RWPE2 (cell line): ENCODE data around the gene SOAT1.

Experiments used
- ATAC-seq: fragments of 200-7000 bp; cut with Tn5 transposase; 3 replicates; pipeline ENCODE4 v1.9.1; 2021; ENCODE audit warnings: low read depth
- DNase-seq: peaks from one replicate; pipeline ENCODE4 v3.0.0-alpha.2; 2020; ENCODE audit warnings: low spot score
- H3K27ac ChIP-seq: fragments of 450-650 bp; 2 replicates; pipeline ENCODE4 v1.5.1; 2017; ENCODE audit warnings: mild to moderate bottlenecking; ENCODE audit not compliant: poor library complexity, severe bottlenecking
- H3K27me3 ChIP-seq: fragments of 250-450 bp; sonication (Bioruptor Pico); 2 replicates; pipeline ENCODE4 v1.5.1; 2021; ENCODE audit warnings: mild to moderate bottlenecking, moderate library complexity; ENCODE audit not compliant: insufficient read depth, poor library complexity, severe bottlenecking
- H3K36me3 ChIP-seq: fragments of 250-450 bp; sonication (Bioruptor Pico); 2 replicates; pipeline ENCODE4 v1.5.1; 2020; ENCODE audit warnings: low read depth, mild to moderate bottlenecking, moderate library complexity
- H3K4me1 ChIP-seq: fragments of 250-450 bp; sonication (Bioruptor Pico); 2 replicates; pipeline ENCODE4 v1.5.1; 2021; ENCODE audit warnings: mild to moderate bottlenecking, moderate library complexity; ENCODE audit not compliant: insufficient read depth, poor library complexity, severe bottlenecking
- H3K4me3 ChIP-seq: fragments of 250-450 bp; sonication (Bioruptor Pico); 2 replicates; pipeline ENCODE4 v1.5.1; 2021; ENCODE audit warnings: mild to moderate bottlenecking, moderate library complexity; ENCODE audit not compliant: severe bottlenecking
- H3K9me3 ChIP-seq: fragments of 250-450 bp; sonication (Bioruptor Pico); 2 replicates; pipeline ENCODE4 v1.5.1; 2021; ENCODE audit warnings: mild to moderate bottlenecking, moderate library complexity; ENCODE audit not compliant: severe bottlenecking
- TF ChIP-seq, protein P1 (sequence below): fragments of 450-650 bp; IDR thresholded peaks from one replicate; pipeline ENCODE4 v1.5.1; 2017; ENCODE audit warnings: mild to moderate bottlenecking, moderate library complexity; ENCODE audit not compliant: poor library complexity, severe bottlenecking

Gene SOAT1

DNA sequence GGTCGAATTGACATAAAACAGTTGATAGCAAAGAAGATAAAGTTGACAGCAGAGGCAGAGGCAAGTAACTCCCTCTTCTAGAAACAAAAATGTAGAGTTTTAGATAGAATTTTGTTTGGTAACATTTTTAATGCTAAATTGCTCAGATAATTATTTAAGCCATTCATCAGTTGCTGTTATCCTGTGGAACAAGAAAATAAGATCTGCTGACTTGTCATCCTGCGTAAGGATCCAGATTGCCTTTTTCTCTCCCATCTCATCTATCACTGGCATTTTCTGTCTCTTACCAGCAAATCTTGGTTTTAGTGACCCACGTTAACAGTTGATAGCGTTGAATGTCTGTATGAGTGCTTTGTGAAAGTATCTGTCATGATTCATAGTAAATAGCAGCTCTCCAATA, 29.8 kb downstream of the SOAT1 start:
- H3K4me3 ChIP-seq: no peak overlapping the region
- H3K4me1 ChIP-seq: no peaks in the 10 kb centered on the region
- TF ChIP-seq, protein P1, sequence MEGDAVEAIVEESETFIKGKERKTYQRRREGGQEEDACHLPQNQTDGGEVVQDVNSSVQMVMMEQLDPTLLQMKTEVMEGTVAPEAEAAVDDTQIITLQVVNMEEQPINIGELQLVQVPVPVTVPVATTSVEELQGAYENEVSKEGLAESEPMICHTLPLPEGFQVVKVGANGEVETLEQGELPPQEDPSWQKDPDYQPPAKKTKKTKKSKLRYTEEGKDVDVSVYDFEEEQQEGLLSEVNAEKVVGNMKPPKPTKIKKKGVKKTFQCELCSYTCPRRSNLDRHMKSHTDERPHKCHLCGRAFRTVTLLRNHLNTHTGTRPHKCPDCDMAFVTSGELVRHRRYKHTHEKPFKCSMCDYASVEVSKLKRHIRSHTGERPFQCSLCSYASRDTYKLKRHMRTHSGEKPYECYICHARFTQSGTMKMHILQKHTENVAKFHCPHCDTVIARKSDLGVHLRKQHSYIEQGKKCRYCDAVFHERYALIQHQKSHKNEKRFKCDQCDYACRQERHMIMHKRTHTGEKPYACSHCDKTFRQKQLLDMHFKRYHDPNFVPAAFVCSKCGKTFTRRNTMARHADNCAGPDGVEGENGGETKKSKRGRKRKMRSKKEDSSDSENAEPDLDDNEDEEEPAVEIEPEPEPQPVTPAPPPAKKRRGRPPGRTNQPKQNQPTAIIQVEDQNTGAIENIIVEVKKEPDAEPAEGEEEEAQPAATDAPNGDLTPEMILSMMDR: no peak
- H3K27ac ChIP-seq: no peak overlapping the region
- no peaks in the 10 kb centered on the region for H3K9me3 ChIP-seq
- no peak for ATAC-seq
- no peak for DNase-seq
- no peaks in the 10 kb centered on the region for H3K27me3 ChIP-seq
- H3K36me3 ChIP-seq: peaks cover 3% of the 10 kb centered on the region; the same call in 1 of the 2 replicates

DNA sequence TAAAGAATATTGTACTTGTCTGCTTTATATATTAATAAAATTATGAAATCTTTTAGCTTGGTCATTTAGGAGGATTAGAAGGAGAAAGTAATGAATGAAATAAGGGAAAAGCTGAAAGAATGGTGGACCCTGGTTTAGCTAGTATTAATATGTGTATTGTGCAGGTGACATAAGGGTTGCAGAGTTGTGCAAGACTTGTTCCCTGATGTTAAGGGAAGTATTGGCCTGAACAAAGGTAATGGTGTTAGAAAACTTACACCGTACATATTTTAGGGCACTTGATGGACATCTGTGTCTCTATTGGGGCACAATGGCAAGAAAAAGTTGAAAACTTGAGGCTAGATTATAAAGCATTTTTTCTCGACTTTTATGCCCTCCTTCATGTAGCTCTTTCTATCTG, 32.2 kb downstream of the SOAT1 start:
- no peak for DNase-seq
- Histone ChIP-seq H3K4me3 (no peak overlapping the region), H3K4me1 (no peaks in the 10 kb centered on the region), H3K27me3 (no peaks in the 10 kb centered on the region), H3K9me3 (no peaks in the 10 kb centered on the region), H3K27ac (no peak overlapping the region), H3K36me3 (peaks cover 3% of the 10 kb centered on the region; the same call in 1 of the 2 replicates)
- ATAC-seq: no peak
- TF ChIP-seq, protein P1: no peak

DNA sequence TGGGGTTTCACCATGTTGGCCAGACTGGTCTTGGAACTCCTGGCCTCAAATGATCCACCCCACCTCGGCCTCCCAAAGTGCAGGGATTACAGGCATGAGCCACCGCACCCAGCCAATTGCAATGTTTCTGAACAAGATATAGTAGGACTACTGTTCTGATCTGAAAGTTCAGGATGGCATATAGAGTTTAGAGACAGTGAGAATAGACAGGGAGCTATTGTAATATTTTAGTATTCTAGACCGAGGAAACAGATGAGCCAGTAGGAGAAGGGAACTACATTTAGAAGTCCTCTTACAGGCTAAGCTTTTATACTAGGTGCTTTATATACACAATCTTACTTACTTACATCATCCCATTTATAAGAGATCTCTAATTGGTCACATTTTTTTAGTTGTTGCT, 33.1 kb downstream of the SOAT1 start:
- ATAC-seq: no peak
- Histone ChIP-seq H3K36me3 (peaks cover 3% of the 10 kb centered on the region; the same call in 1 of the 2 replicates), H3K9me3 (no peaks in the 10 kb centered on the region), H3K4me1 (no peaks in the 10 kb centered on the region), H3K4me3 (no peak overlapping the region), H3K27ac (no peak overlapping the region), H3K27me3 (no peaks in the 10 kb centered on the region)
- no peak for DNase-seq
- TF ChIP-seq, protein P1: no peak

DNA sequence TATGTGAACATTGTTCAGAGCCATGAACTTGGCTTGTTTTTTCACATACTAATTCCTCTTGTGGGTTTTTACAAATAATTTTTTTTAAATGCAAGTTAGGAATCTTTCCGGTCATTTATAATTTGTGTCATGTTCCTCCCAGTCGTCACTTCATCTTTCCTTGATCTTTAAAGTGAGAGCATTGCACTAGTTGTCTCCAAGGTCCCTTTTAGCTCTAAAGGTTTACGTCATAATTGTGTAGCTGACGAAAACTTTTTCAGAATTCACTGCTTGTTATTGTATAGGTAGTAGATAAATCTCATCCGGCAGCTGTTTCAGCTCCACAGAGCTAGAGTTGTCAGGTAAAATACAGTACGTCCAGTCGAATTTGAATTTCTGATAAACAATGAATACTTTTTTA, 33.6 kb downstream of the SOAT1 start:
- ATAC-seq (no peak), DNase-seq (no peak)

DNA sequence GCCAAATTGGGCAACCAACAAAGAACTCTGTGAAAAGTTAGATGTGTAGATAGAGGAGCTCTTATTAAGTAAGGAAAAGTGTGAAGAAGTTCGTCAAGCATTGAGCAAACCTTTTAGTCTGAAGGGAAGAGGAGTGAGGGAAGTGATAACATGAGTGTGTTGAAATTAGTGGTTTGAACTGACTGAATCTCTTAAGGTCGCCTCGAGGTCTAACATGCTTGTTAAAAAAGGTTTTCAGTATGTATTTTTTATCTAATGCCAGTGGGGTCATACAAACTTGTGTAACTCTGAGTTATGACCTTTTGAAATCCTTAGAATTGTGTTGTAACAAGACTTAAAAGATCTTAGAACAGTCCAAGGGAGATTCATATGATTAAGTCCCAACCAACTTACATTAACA, 34.1 kb downstream of the SOAT1 start:
- ATAC-seq: no peak
- Histone ChIP-seq H3K36me3 (peaks cover 3% of the 10 kb centered on the region; the same call in 1 of the 2 replicates), H3K4me1 (no peaks in the 10 kb centered on the region), H3K27me3 (no peaks in the 10 kb centered on the region), H3K4me3 (no peak overlapping the region), H3K27ac (no peak overlapping the region), H3K9me3 (no peaks in the 10 kb centered on the region)
- DNase-seq: no peak
- TF ChIP-seq, protein P1: no peak

More for the DNA sequence above, 33.6 kb downstream of the SOAT1 start:
- H3K27ac ChIP-seq: no peak overlapping the region
- no peaks in the 10 kb centered on the region for H3K27me3 ChIP-seq
- no peaks in the 10 kb centered on the region for H3K9me3 ChIP-seq
- H3K4me3 ChIP-seq: no peak overlapping the region
- TF ChIP-seq, protein P1: no peak
- H3K4me1 ChIP-seq: no peaks in the 10 kb centered on the region
- peaks cover 3% of the 10 kb centered on the region; the same call in 1 of the 2 replicates for H3K36me3 ChIP-seq
